GOT3 (cell line): ENCODE measurements around the gene GALNT10.

Experiments used
- DNase-seq: peaks from one replicate; lab custom pipeline; 2025; ENCODE audit warnings: mixed read lengths; lab: John Stamatoyannopoulos, UW

GALNT10 gene

GRCh38 chr5:154325566-154325965 is 135.0 kb downstream of the GALNT10 start:
- DNase-seq: no peak

GRCh38 chr5:154329062-154329461 is 138.5 kb downstream of the GALNT10 start:
- no peak for DNase-seq

- no peak for DNase-seq
Measured at GRCh38 chr5:154329519-154330040, 139.0 kb downstream of the GALNT10 start.

DNA sequence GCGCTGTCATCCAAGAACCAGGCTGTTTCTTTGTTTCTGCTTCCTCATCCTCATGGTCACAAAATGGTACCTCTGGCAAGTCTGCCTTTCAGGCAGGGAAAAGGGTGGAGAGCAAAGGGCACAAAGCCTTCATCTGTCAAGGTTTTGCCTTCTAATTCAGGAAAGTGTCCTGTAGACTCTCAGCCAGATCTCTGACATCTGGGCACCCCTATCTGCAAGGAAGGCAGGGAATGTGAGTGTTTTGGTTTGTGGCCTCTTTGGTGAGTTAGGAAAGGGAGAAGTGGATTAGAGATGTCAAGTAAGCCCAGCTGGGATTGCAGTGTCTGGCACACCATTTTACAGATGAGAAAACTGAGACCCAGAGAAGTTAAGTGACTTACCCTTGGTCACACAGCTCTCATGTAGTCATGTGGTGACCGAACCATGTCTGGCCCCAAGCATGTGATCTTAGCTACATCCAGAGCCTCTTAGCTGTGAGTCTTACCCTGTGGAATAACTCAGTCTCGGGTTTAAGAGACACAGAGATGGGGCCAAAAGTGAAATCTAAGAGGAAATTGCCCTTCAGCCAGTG is 139.6 kb downstream of the GALNT10 start:
- no peak for DNase-seq

DNA sequence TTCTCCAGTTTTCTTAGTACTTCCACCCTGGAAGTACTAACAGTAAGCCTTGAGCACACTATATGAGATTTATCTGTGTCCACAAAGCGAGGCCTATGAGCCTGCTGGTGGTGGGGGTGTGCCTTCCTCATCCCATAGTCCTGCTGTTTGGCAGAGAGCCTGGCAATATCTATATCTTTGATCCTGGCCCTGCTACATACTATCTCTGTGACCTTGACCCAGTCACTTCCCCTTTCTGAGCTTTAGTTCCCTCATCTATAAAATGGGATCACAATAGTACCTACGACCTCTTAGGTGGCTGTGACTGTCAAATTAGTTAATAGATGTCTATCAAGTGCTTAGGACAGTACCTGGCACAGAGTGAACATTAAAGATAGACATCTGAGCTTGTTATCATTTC is 140.7 kb downstream of the GALNT10 start:
- DNase-seq: no peak

- no peak for DNase-seq
Measured at GRCh38 chr5:154331924-154332323, 141.4 kb downstream of the GALNT10 start.

- DNase-seq: no peak
Measured at GRCh38 chr5:154332451-154332850, 141.9 kb downstream of the GALNT10 start.

DNA sequence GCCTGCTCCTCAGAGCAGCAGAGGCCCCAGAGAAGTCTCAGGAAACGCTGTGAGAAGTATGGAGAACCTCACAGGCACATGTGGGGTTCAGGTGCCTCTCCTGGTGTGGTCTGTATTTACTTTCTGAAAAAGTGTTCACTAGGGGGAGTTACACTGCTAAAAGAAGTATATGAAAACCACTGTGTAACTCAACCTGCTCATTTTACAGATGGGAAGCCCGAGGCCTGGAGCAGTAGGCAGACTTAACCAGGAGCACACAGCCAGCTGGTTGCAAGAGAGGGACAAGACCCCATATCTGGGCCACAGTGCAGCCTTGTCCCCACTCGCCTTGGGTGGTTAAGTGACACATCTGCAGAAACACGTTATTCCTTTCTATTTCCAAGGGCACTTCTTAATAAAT is 142.5 kb downstream of the GALNT10 start:
- no peak for DNase-seq

GRCh38 chr5:154334406-154335064 is 144.0 kb downstream of the GALNT10 start:
- DNase-seq: no peak

DNA sequence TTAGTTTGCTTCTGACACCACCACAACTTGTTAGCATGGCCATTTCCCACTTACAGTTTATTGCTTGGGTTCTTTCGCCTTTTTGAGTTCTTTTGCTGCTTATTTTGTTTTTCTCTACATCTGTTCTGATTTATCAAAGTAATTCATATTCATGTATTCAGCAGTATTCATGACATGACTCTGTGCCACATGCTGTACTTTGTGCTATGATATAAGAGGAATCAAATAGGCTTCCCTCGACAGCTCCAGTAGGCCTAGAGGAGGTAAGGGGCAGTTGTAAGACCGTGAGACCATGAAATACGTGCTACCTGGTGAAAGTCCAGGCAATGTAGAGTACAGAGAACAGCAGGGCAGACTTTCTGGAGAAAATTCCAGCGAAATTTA is 144.5 kb downstream of the GALNT10 start:
- DNase-seq: no peak

DNA sequence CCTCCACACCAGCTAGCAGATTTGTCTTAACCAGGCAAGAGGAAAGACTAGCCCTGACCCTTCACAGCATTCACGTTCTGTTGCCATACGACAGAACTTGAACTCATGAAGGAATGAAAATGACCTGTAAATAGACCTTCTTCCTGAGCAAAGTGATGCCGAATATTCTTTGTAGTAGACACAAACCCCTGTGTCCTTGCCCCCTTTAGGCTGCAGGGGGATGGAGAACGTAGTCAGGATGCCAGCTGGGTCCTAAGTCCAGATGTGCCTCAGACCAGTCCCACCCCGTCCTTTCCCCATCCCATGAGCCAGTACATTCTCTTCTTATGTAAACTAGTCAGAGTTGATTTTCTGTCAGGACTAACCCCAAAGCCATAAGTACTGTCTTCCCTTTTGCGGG is 151.1 kb downstream of the GALNT10 start:
- DNase-seq: no peak

- no peak for DNase-seq
Measured at GRCh38 chr5:154342211-154342610, 151.7 kb downstream of the GALNT10 start.

DNA sequence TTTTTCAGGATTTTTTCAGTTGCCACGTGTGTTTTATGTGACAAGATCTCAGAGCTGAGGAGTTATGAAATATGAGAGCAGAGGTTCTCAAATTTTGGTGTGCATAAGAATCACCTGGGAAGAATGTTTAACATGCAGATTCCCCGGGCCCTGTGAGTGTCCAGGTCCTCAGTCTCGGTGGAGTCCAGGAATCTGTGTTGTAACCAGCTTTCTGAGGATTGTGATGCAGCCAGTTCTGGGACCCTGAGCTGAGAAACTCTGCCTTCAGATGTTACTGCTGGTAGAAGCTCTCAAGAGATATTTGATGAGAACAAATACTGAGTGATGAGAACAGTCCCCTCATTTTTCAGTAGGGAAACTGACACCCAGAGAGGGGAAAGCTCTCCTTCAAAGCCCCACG is 152.4 kb downstream of the GALNT10 start:
- no peak for DNase-seq

DNA sequence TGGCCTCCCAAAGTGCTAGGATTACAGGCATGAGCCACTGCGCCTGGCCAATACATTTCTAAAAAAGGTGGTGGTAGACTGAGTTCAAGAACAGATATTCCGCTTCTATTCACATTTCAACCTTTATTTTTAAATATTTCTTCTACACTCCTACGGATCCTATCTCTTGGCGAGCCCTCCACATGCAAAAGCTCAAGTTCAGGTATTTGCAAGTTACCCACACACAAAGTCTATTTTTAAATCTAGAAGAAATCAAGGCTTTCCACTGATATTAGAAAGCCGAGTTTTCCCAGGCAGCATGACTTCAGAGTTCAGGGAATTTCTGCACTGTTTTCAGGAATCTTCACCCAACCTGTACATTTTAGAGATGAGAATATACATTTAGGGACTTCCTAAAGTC is 153.9 kb downstream of the GALNT10 start:
- DNase-seq: no peak

GRCh38 chr5:154345255-154345952 is 154.9 kb downstream of the GALNT10 start:
- DNase-seq: no peak

DNA sequence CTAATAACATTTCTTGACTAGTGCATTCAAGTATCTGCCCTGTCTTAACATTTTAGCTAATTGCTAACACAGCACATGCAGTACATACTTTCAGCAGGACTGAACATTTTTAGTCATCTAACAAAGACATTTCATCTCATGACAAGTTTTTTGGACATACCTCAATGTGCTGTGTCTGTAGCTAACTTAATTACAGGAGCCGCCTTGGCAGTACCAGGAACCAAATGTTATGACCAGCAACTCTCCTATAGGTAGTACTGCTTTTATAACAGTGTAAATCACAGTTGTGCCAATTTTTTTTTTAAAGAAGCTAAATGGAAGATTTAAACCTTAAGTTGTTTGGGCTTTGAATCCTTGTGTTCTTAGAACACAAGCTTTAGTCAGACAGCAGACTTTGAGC is 155.9 kb downstream of the GALNT10 start:
- DNase-seq: no peak

DNA sequence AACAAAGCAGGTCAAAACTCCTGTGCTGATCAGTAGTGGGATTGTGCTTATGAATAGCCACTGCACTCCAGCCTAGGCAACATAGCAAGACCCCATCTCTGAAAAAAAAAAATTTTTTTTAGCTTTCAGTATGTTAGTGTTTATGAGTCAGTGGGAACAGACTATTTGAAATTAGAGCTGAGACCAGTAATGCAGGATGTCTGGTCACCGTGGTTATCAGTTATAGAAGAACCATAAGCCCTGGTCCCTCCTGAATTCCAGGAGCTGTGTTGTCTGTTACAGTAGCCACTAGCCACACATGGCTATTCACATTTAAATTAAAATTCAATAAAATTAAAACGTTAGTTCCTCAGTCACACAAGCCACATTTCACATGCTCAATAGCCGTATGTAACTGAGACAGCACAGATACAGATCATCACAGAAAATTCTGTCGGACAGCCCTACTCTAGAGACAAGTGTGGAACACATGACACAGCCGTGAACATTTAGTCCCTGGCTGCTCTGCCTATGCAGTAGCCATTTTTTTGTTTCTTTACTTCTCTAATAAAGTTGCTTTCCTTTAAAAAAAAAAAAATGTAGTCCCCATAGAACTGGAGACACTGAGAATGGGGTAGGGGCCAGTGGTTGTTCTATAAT is 159.2 kb downstream of the GALNT10 start:
- no peak for DNase-seq

GRCh38 chr5:154351141-154351540 is 160.6 kb downstream of the GALNT10 start:
- no peak for DNase-seq

- no peak for DNase-seq
Measured at GRCh38 chr5:154351566-154351965, 161.0 kb downstream of the GALNT10 start.

DNA sequence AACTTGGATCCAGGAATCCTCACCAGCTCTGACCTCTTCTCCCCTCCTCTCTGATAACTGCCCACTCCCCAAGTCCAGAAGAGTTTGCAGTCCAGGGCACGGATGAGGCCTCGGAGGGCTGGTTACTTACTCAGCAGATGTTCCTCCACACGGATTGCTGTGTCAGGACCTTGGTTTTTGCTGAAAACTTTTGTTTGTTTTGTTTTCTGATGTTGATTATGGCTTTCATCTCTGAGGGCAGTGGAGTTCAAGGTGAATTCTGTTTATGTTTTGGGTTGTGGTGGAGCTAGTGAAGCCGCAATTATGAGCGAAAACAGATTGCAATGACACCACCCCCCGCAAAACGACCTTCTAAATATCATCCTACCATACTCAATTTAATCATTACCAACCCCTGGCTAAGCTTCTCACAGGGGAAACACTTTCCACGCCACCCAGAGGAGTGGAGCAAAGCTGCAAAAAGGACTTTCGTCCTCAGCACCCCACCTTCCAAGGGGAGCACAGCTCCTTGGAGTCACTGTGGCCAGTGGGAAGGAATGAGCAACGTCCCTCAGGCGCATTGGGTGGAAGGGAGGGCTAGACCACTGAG is 162.5 kb downstream of the GALNT10 start:
- no peak for DNase-seq

DNA sequence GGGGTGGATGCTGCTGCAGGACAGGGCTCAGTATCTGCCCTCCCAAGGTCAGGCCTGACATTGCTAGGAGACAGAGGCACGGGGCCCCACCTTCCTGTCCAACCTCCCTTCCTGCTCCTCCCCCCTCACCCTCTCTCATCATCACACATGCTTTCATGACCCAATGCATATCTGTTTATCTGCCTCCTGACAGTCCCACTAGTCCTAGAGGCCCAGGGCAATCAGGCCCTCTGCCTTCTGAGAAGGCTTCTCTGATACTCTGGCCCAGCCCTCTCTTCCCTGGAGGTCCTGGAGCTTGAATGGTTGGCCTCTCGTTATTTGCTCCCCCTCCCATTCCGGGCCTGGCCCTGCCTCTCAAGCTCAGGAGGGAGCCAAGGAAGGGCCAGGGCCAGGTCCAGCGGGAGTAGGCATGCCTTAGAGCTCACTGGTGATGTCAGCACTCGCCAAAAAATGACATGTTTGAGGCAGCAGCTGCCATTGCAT is 164.6 kb downstream of the GALNT10 start:
- DNase-seq: no peak

DNA sequence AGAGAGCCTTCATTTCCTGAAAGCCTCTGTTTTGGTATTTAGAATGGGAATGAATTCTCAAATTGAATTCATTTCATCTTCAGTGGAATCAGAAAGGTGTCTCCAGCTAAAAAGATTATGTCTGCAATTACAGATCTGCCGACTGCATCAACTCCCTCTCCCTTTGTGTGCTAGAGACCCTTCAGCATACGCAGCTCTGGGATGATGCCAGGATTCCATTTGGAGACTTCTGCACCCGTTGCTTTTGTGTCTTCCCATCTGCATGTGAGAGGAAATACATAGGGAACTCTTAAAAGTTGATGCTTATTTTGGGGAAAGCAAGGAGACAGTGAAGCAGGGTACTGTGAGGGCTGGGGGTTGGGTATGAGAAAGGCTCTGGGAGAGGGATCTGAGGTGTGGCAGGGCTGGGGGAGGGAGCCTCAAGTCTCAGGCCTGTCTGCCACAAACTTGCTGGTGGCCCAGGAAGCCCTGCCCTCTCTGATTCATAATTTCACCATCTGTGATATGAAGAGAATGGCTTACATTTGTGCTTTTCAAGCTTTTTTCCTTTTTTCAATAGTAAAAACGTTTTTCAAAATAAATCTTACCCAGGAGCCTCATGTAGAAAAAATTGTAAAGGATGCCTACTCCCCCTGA is 165.6 kb downstream of the GALNT10 start:
- no peak for DNase-seq
